HG03280 (cell line): ENCODE data around the gene C10orf67.
"Not testable (repeated sequence)": the region's sequence is repeated elsewhere in the genome, so short reads cannot be mapped to it uniquely, and the experiment has no call there.

Experiments
- ATAC-seq: cut with Tn5 transposase; IDR thresholded peaks from one replicate; pipeline ENCODE4 v1.9.1; 2021; ENCODE audit warnings: mild to moderate bottlenecking, moderate library complexity; ENCODE audit not compliant: unreplicated experiment

Gene C10orf67

DNA sequence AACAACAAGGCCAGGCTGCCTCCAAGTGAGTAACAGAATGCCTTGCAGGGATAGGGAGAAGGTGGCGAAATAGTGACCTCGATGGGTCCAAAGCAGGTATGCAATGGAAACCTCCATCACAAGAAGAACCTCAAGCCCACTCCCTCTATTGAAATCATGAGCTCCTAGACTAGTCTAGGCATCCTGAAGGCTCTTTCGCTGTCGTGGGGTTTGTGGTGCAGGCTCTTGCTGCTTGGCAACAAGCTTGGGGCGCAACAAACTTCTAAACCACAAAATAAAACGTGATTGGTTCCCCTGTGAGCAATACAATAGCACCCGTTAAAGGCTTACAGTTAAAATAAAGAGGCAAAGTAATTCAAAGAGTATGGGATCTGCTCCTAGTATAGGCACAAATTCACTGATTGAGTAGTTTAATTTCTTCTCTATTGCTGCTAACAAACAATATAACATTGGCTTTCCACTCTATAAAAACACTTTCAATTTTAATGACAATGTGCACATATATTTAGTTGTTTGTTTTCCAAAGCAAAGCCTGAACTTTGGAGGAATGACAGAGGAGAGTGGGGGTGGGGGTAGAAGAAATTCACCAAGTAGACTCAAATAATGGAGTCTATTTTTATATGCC lies 64.1 kb downstream of the C10orf67 start:
- no peak for ATAC-seq

DNA sequence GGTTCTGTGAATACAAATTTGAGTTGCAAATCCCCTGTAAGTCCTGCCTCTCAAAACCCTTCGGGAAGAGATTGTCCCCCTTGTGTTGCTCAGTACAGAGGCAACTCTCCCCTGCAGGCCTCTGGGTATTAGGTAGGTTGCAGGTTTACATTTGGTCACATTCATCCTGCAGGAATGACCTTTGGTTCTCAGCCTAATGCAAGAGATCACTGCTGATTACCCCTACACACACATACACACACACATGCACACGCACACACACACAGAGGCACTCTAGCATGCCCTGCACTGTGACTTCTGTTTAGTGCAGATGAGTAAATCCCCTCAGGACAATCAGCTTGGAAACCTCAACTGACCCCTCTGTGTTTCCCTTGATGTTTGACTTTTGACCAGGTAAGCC lies 69.2 kb downstream of the C10orf67 start:
- no peak for ATAC-seq

DNA sequence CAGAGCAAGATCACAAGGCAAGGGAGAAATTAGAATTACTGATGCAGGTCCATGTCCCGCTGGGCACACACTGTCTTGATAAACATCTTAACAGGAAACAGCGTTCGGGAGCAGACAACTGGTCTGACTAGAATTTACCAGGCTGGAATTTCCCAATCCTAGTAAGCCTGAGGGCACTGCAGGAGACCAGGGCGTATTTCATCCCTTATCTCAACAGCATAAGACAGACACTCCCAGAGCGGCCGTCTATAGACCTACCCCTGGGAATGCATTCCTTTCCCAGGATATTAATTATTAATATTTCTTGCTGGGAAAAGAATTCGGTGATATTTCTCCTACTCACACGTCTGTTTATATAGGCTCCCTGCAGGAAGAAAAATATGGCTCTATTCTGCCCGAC lies 70.4 kb downstream of the C10orf67 start:
- not testable (repeated sequence) for ATAC-seq

DNA sequence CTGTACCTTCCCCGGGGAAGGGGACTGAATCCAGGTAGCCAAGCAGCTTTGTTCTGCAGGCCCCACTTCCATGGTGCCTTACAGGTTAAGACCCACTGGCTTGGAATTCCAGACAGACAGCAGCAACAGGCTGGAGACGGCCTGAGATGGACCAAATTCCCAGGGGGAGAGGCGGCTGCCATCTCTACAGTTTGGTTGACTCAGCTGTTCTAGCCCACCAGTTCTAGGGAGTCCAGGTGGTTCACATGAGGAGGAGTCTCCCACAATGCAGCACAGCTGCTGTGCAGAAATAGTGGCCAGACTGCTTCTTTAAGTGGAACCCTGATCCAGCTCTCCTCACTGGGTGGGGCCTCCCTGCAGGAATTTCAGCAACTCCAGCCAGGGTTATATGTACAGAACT lies 74.1 kb downstream of the C10orf67 start:
- ATAC-seq: no peak

DNA sequence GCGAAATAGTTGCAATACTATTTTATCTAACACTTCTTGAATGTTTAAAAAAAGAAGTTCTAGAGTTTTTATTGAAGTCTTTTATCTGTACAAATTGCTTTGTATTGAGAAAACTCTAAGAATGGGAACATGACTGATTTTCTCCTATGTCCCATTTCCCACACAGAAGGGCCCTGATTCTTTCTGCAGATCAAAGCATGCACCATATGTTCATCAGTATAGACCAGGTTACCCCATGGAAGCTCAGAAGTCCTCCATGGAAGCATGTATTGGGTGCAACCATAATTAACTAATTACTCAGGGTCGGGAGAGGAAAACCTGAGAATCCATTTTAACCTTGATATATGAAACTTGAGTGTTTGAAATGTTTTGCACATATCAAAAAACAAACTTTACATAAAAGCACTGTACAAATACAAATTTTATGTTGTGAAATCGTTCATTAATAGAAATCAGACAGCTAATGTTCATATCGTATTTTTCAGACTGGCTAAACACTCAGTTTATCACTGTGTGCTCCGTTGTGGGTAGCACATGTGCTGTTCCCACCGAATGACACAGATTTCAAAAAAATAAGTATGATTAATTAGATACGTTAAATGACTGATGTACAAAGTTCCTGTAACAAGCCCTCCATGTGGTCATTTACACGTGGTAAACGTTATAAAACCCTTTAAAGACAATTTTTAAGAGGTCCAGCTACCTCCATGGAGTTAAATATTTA lies 81.0 kb downstream of the C10orf67 start:
- ATAC-seq: no peak

DNA sequence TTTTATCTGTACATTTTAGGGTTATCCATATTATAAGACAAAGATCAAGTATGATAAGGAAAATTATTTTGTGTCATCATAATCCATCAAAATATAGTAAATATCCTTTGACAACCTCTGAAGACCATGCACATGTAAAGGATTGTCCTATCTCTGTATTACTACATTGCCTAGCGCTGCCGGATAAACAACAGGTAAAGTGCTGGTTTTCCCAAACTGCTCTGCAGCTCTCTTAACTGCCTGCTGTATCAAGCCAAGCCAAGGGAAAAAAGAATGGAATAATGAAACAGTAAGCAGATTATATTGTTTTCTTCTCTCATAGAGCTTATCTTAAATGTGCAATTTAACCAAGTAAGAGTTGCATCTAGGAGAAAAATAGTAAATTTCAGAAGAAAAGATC lies 81.7 kb downstream of the C10orf67 start:
- no peak for ATAC-seq

DNA sequence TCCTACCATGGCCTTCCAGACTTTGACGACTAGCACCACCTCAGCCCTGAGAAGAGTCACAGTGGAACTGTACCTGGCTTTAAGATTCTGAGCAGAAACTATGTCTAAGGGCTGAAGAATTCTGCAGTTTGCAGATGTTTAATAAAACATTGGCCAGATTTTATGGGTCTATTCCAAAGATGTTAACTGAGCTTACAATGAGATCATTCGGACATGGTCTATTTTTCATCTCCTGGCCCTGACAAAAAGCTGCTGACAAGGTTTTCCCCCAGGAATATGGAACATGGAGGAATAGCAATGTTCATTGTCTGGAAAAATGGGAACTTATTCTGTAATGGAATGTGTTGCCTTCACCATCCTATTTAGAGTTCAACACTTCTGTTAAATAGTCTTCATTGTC lies 86.1 kb downstream of the C10orf67 start:
- ATAC-seq: no peak

DNA sequence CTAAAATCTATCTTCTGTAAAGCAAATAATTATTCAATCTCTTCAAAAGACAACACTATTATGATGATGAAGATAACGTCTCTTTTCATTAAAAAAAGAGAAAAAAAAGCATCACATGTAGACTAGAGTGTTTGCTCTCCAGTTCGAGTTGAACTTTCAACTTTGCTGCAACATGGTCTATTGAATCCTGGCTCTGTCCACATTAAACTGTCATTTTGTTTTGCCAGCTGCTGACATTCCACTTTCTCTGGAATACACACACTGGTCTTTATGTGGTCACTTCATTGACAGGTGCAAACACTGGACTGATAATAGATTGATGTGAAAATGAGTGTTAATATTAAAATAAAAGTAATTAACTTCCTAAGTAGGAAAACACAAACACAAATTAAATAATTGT lies 90.8 kb downstream of the C10orf67 start:
- no peak for ATAC-seq

DNA sequence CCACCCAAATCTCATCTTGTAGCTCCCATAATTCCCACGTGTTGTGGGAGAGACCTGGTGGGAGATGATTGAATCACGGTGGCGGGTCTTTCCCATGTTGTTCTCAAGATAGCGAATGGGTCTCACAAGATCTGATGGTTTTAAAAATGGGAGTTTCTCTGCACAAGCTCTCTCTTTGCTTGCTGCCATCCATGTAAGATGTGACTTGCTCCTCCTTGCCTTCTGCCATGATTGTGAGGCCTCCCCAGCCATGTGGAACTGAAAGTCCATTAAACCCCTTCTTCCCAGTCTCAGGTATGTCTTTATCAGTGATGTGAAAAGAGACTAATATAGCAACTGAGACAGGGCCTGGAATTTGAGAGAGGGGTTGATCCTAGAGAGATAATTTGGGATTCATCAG lies 91.7 kb downstream of the C10orf67 start:
- not testable (repeated sequence) for ATAC-seq

DNA sequence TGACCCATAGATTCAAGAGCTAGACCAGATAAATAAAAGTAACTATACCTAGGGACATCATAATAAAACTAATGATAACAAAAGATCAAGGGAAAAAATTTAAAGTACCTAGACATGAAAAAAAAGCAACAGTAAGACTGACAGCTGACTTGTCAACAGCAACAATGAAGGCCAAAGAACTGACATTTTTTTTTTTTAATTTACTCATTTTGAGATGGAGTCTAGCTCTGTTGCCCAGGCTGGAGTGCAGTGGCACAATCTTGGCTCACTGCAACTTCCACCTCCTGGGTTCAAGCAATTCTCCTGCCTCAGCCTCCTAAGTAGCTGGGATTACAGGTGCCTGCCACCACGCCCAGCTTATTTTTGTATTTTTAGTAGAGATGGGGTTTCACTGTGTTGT lies 102.8 kb downstream of the C10orf67 start:
- ATAC-seq: not testable (repeated sequence)

DNA sequence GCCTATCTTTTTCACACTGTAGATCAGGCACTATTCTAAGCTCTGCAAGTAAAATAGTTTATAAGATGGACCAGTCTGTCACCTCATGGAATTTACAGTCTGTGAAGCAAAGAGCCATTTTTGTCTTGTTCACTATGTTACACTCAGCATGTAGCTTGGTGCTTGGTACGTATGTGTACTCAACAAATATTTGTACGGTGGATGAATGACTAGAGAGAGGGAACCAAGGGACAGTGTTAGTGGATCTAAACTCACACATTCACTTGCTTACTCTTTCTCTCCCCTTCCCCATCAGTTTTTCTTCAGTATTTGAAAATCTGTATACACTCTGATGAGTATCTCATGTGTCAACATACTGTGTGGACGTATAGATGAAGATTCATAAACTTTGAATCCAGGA lies 106.6 kb downstream of the C10orf67 start:
- no peak for ATAC-seq

DNA sequence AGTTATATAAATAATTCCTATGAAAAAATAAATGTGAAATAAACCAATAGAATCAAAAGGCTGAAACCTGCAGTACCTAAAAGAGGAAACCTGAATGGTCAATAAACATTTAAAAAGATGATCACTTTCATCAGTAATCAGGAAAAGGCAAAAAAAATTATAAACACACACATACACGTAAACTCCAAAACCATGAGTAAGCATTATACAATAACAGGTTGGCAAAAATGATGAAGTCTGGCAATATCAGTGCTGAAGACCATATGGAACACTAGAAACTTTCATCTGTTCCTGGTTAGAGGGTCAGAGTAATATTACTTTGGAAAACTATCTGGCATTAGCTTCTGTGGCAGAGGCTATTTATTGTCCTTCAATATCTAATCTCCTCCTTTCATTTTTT lies 114.0 kb downstream of the C10orf67 start:
- ATAC-seq: no peak

DNA sequence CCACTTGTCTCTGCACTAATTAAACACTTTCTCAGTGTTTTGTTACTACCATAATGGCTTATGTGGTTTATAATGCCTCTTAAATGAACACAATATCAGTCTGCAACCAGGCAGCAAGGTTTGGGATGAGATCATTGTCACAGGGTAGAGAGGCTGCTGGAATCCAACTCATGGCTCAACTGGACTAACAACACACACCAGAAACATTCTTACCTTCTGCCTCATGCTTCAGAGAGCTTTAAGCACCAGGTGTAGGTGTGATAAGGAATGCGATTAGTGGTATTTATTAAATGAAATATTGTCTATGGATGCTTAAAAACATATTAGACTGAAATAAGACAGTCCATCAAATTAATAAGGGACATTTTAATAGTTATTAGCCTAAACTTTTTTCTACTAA lies 127.1 kb downstream of the C10orf67 start:
- no peak for ATAC-seq

DNA sequence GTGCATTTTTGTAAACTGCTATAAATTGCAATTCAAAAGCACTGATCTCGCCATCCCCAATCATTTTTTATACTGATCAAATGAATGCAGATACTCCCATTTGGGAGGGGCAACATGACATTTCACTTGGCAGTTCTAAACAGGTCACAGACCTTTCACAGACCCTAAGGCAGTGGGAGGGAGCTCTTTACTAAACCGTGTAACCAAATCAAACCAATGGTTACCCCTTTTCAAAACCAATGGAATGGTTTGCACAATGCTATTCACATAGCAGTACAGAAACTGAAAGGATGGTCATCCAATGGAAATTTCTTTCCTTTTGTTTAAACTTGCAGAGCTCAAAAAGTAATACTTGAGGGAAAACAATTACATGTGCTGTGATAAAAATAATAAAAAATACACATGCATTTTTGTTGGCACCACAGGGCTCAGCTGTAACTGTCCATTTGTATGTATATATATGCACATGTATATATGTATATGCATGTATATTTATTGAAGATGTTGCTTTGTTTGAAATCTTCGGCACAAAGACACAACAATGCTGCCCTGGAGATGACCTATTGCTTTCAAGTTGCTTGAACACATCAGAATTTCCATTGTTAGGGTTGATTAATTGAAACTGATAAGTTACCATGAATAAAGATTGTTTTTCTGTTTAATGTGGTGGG lies 138.5 kb downstream of the C10orf67 start:
- ATAC-seq: no peak

DNA sequence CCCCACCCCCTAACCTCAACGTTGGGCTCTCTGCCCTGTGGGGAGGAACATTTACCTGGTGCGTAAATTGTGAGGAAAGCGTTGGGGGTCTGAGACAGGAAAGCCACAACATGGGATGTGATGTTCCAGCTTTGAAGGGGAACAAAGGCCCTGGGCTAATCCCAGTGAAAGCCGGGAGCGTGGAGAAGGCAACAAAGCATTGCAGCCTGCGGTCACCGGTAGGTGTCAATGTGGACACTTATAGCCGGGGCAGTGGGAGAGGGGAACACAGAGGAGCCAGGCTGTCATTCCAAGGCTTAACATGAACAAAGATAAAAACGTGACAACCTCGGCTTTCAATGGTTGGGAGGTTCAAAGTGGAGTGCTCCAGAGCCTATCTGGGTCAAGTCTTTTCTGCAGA lies 139.8 kb downstream of the C10orf67 start:
- no peak for ATAC-seq

DNA sequence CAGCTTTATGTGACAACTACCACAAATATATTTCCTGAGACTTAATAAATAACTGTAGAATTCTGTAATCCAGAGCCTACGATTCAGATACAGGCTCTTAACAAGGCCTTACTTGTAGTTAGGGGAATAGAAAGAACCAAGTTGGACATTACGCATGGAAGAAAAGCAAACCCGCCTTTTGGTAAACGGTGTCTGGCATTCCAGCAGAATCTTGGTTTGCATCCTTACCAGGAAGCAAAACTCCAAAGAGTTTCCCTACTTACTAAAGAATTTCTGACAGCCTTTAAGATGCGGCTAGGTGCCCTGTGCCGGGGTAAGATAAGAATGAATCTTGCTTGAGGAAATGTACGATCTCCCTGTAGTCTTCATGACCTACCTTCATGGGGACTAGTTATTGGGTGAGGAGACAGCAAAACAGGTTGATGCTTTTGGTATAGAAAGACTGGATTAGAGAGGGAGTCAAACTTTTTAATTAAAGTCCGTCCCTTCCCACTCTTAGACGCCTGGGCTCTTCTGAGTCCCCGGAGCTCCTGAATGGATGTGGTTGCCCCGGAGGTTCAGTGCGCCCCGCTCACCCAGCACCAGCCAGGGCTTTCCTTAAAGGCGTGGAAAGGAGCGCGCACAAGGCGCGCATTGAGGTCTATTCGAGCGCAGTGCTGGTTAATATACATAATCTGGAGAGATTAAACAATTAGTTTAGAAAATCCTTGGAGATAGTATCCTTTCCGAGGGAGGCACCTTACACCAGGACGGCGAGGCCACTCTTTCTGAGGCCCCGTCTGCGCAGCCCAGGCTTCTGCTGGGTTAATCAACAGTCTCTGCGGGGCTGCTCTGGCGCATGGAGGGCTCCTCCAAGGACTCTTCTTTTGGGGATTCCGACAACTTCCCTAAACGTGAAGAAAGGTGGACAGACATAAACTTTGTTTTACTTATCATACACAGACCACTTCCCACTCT lies 140.9 kb downstream of the C10orf67 start:
- no peak for ATAC-seq

DNA sequence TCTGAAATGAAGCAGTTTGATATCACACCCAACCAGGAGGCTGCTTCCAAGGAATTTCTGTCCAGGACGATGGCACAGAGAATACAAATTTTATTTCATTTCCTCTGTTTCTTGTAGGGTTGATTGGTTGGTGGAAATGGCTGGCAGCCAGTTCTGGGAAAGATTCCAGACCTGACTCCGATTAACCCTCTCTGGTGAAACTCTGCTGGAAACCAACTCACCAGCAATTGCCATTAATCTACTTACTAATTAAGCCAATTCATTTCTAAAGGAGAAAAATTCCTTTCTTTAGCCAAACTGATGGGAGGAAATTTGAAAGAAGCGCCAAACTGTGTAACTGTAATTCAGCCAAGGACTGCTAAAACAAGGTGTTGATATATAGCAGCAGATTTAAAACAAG lies 141.8 kb downstream of the C10orf67 start:
- ATAC-seq: no peak

DNA sequence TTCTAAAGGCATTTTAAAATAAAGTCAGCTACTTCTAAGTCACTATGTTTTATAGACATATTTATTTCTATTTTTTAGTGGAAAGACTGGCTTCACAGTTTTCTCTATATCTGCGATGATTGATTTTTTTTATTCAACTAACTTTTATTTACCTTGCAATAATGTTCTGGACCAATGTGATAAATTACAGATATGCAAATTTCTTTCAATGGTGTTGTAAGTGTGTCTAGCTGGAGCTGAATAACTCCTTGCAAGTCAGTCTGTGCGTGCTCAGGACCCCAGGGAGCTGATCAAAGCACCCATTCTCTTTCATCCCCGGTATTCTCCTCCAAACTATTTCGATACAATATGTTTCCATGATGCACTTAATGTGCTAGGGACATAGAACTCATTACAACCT lies 142.8 kb downstream of the C10orf67 start:
- ATAC-seq: no peak

DNA sequence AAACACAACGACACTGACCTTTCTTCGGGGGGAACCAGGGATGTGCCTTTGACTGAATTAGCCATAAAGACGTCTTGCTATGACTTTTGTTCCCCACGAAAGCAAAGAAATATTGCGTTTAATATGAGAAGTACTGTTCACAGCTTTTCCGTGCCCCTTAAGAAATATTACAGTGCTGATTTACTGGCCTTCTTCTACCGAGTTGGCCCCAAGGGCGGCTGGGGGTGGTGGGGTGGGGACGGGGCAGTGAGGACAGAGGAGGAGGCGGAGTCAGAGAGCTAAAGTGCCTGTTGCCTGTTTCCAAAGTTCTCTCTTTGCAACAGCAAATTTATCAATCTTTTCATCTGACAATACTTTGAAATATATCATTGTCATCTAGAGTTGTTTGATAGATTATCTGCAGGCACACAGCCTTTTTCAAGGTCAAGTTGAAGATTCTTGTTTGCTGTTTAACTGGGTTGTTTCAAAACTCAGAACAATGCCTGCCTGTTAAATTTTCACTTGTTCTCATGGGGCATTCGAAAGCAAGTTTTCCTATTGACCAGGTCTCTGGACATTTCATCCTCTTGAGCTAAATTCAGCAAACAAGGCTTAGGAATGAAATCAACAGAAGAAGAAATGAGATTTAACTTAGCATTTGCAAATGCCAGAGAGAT lies 143.5 kb downstream of the C10orf67 start:
- no peak for ATAC-seq

DNA sequence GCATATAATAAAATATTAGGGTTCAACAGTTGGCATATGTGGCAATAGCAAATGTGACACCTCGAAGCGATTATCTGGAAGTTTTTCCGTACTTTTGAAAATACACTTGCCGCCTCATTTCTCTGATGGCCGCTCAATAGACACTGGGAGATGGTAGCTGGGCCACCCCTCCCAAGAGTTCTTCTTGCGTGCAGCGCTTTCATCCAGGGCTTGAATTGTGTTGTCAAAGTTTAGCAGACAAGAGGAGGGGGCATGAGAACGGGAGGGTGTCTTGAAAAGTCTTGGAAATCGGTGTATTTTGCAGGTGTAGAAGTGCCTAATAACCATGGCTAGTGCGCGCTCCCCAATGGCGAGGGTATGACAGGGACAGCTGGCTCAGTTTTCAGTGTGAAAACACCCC lies 144.0 kb downstream of the C10orf67 start:
- no peak for ATAC-seq
